ENCODE measurements around the gene ANKMY1.

The ANKMY1 gene

DNA sequence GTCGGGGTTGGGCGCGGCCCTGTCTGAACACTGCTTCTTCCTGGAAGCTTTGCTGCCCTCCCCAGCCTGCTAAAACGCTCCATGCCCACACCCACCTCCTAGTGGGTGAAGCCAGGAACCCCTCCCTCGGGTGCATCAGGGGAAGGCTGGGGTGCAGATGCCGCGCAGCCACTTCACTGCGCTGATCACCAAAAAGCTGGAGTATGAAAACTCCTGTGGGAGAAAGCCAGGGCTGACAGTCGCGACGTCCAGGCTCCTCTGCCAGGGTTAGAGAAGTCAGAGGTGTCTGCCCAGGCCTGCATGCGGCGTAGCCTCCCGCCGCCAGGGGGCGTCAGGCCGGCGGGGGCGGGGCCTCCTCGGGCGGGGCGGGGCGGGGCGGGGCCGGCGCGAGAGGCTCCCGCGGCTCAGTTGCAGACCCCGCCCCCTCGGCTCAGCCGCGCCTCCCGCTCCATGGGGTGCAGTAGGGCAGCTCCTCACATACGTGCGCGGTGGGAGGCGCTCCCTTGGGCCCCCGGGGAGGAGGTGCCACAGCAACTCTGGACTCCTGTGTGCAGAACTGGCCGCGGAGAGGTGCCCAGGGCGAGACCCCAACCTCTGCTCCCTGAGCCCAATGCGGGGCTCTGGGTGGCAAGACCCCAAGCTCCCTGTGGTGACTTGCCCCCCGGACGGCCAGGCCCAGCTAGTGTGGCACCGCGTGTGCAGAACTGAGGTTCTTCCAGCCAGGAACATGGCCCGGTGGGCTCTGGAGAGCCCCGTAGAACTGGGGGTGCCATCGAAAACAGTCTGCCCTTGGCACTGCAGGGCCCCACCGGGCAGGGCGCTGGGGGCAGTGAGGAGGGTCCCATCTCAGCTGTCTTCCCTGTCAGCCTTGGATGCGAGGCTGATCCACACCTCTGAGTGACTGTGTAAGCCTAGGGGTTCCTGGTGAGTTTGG, 8.7 kb upstream of the ANKMY1 start:
- no peak for TF ChIP-seq GABPA (IDR thresholded peaks at IDR 0.05; ENCODE audit: low read depth)
- TF ChIP-seq POLR2AphosphoS5 (IDR thresholded peaks at IDR 0.05; ENCODE audit: low read depth): peak; percentile 28; the same call in 1 of the 2 replicates
- TF ChIP-seq, protein P1, sequence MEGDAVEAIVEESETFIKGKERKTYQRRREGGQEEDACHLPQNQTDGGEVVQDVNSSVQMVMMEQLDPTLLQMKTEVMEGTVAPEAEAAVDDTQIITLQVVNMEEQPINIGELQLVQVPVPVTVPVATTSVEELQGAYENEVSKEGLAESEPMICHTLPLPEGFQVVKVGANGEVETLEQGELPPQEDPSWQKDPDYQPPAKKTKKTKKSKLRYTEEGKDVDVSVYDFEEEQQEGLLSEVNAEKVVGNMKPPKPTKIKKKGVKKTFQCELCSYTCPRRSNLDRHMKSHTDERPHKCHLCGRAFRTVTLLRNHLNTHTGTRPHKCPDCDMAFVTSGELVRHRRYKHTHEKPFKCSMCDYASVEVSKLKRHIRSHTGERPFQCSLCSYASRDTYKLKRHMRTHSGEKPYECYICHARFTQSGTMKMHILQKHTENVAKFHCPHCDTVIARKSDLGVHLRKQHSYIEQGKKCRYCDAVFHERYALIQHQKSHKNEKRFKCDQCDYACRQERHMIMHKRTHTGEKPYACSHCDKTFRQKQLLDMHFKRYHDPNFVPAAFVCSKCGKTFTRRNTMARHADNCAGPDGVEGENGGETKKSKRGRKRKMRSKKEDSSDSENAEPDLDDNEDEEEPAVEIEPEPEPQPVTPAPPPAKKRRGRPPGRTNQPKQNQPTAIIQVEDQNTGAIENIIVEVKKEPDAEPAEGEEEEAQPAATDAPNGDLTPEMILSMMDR (IDR thresholded peaks at IDR 0.05; ENCODE audit: insufficient read depth, low read length): peak; percentile 59
- Histone ChIP-seq H3K4me3 (replicated peaks; ENCODE audit: insufficient read depth, low read length) (peak overlapping the region; percentile 56), H3K27ac (replicated peaks) (peak overlapping the region; percentile 92), H3K27me3 (ENCODE audit: insufficient read depth, poor library complexity, severe bottlenecking) (no peaks in the 10 kb centered on the region)
- peak; percentile 84 to 94 for DNase-seq (ENCODE audit: low read depth in 1 of 2, low spot score in 1 of 2)

GRCh38 chr2:240565333-240566202, 7.8 kb upstream of the ANKMY1 start:
- peak overlapping the region; percentile 27 for H3K4me3 ChIP-seq (replicated peaks; ENCODE audit: insufficient read depth, low read length)
- DNase-seq (ENCODE audit: low read depth in 1 of 2, low spot score in 1 of 2): peak; percentile 87 to 98
- H3K27ac ChIP-seq (replicated peaks): peak overlapping the region; percentile 92
- no peaks in the 10 kb centered on the region for H3K27me3 ChIP-seq (ENCODE audit: insufficient read depth, poor library complexity, severe bottlenecking)
- TF ChIP-seq, protein P1 (IDR thresholded peaks at IDR 0.05; ENCODE audit: insufficient read depth, low read length): no peak
- no peak for TF ChIP-seq REST (IDR thresholded peaks at IDR 0.05; ENCODE audit: insufficient replicate concordance, low read depth)
- TF ChIP-seq POLR2AphosphoS5 (IDR thresholded peaks at IDR 0.05; ENCODE audit: low read depth): peak; percentile 65; the same call in 1 of the 2 replicates
- peak; percentile 46; the same call in 1 of the 2 replicates for TF ChIP-seq SPI1 (IDR thresholded peaks at IDR 0.05; ENCODE audit: borderline replicate concordance, low read depth)
- TF ChIP-seq GABPA (IDR thresholded peaks at IDR 0.05; ENCODE audit: low read depth): no peak

- DNase-seq (ENCODE audit: low read depth in 1 of 2, low spot score in 1 of 2): peak in 1 of 2 experiments; percentile 35
- TF ChIP-seq SPI1 (IDR thresholded peaks at IDR 0.05; ENCODE audit: borderline replicate concordance, low read depth) (no peak), GABPA (IDR thresholded peaks at IDR 0.05; ENCODE audit: low read depth) (no peak), POLR2AphosphoS5 (IDR thresholded peaks at IDR 0.05; ENCODE audit: low read depth) (no peak), REST (IDR thresholded peaks at IDR 0.05; ENCODE audit: insufficient replicate concordance, low read depth) (no peak)
- TF ChIP-seq, protein P1 (IDR thresholded peaks at IDR 0.05; ENCODE audit: insufficient read depth, low read length): no peak
- peak overlapping the region; percentile 92 for H3K27ac ChIP-seq (replicated peaks)
- H3K4me3 ChIP-seq (replicated peaks; ENCODE audit: insufficient read depth, low read length): no peak overlapping the region
- no peaks in the 10 kb centered on the region for H3K27me3 ChIP-seq (ENCODE audit: insufficient read depth, poor library complexity, severe bottlenecking)
These were observed 7.0 kb upstream of the ANKMY1 start for GRCh38 chr2:240564561-240565332.
